Tibial nerve (tissue), 4 donors: ENCODE measurements around the gene CAV3. TPM values are rescaled to one million over a fixed set of nuclear protein-coding genes. Genes with fewer than 3 reads are reported as not detected.

Source experiments
- DNase-seq, 2 donors: peaks; one replicate each; pipeline ENCODE4 v3.0.0-alpha.2; 2019; ENCODE audit warnings: low spot score in 2 of 2
- H3K27ac ChIP-seq, 4 donors: fragments of 200-600 bp; sonication (generic) in 3 of 4; one replicate each; pipeline ENCODE4 v1.5.1; 2017 to 2019; ENCODE audit warnings: mild to moderate bottlenecking in 1 of 4
- H3K27me3 ChIP-seq, 2 donors: fragments of 200-600 bp; sonication (generic) in 1 of 2; one replicate each; pipeline versions ENCODE4 v1.5.1 to v1.6.0; 2017 to 2019
- H3K36me3 ChIP-seq, 3 donors: fragments of 200-600 bp; sonication (generic); one replicate each; pipeline ENCODE4 v1.5.1; 2018 to 2019
- H3K4me1 ChIP-seq, 4 donors: fragments of 200-600 bp; sonication (generic) in 3 of 4; one replicate each; pipeline ENCODE4 v1.5.1; 2017 to 2019
- H3K4me3 ChIP-seq, 4 donors: fragments of 200-600 bp; sonication (generic) in 3 of 4; one replicate each; pipeline ENCODE4 v1.5.1; 2017 to 2019; ENCODE audit warnings: mild to moderate bottlenecking in 1 of 4, moderate library complexity in 1 of 4
- H3K9me3 ChIP-seq, 4 donors: fragments of 200-600 bp; sonication (generic) in 3 of 4; one replicate each; pipeline ENCODE4 v1.5.1; 2017 to 2019
- CTCF ChIP-seq, 5 experiments: fragments of 200-600 bp in 3 of 5; fragments of 450-650 bp in 2 of 5; sonication (generic) in 3 of 5; IDR thresholded peaks; one replicate each; pipeline ENCODE4 v1.5.1; 2016 to 2019; ENCODE audit warnings: antibody characterized with exemption in 5 of 5, mild to moderate bottlenecking in 3 of 5, moderate library complexity in 2 of 5
- EP300 ChIP-seq, 2 donors: sonication (generic); formaldehyde crosslinking; IDR thresholded peaks; one replicate each; pipeline ENCODE4 v1.6.1; 2017; ENCODE audit warnings: antibody characterized with exemption in 2 of 2, mild to moderate bottlenecking in 1 of 2
- POLR2A ChIP-seq, 2 donors: fragments of 450-650 bp; IDR thresholded peaks; one replicate each; pipeline ENCODE4 v1.6.1; 2017; ENCODE audit warnings: antibody characterized with exemption in 2 of 2, mild to moderate bottlenecking in 2 of 2, moderate library complexity in 2 of 2
- WGBS, 2 donors: methylation state at CpG; one replicate each; pipeline ENCODE4 v1.1.5; 2018; 5-methylcytosine and 5-hydroxymethylcytosine counted together
- total RNA-seq, 4 donors: library from RNA; depleted of rRNA; stranded (reverse); fragments of >200 nt; gene quantifications; one replicate each; pipeline ENCODE4 v1.1.0, GENCODE V29; 2016

CAV3 gene
- total RNA-seq, 4 donors from 2014 or later: 0.66 TPM; not detected in 3

GRCh38 chr3:8767667-8768363 is 34.2 kb downstream of the CAV3 start:
- H3K4me3 ChIP-seq: peak overlapping the region in 1 of 4 donors; percentile 25
- peaks cover 0 to 54% of the 10 kb centered on the region in 2 donors for H3K27me3 ChIP-seq
- no peak for DNase-seq
- H3K27ac ChIP-seq: no peak overlapping the region
- H3K9me3 ChIP-seq: no peaks in the 10 kb centered on the region
- WGBS, 2 donors: 9 to 15% methylated on average over 18 to 42 of the region's 74 CpGs
- H3K36me3 ChIP-seq: no peaks in the 10 kb centered on the region
- peaks cover 0 to 29% (median 7%) of the 10 kb centered on the region in 4 donors for H3K4me1 ChIP-seq
- TF ChIP-seq CTCF (IDR thresholded peaks at IDR 0.05): no peak
- no peak for TF ChIP-seq POLR2A (IDR thresholded peaks at IDR 0.05)
- no peak for TF ChIP-seq EP300 (IDR thresholded peaks at IDR 0.05)

GRCh38 chr3:8768364-8769087 is 34.9 kb downstream of the CAV3 start:
- Histone ChIP-seq H3K4me1 (peaks cover 0 to 29% (median 7%) of the 10 kb centered on the region in 4 donors), H3K27ac (no peak overlapping the region), H3K27me3 (peaks cover 0 to 54% of the 10 kb centered on the region in 2 donors), H3K36me3 (no peaks in the 10 kb centered on the region), H3K4me3 (peak overlapping the region in 1 of 4 donors; percentile 42), H3K9me3 (no peaks in the 10 kb centered on the region)
- no peak for TF ChIP-seq EP300 (IDR thresholded peaks at IDR 0.05)
- no peak for TF ChIP-seq CTCF (IDR thresholded peaks at IDR 0.05)
- no peak for TF ChIP-seq POLR2A (IDR thresholded peaks at IDR 0.05)
- DNase-seq: no peak
- WGBS, 2 donors: 14 to 18% methylated on average over 13 to 21 of the region's 36 CpGs

GRCh38 chr3:8769088-8769822 is 35.7 kb downstream of the CAV3 start, which contains the start of gene OXTR:
OXTR (minus strand) TSS chr3:8769613; CDS start chr3:8768187, 1,426 bp downstream.
- TF ChIP-seq CTCF (IDR thresholded peaks at IDR 0.05) (peak; percentile 76 to 98 (median 90)), POLR2A (IDR thresholded peaks at IDR 0.05) (no peak)
- DNase-seq: peak; percentile 17 to 29

GRCh38 chr3:8773941-8774542 is 40.4 kb downstream of the CAV3 start:
- Histone ChIP-seq H3K4me1 (peaks cover 0 to 10% (median 2%) of the 10 kb centered on the region in 4 donors), H3K27ac (no peak overlapping the region), H3K27me3 (peaks cover 0 to 34% of the 10 kb centered on the region in 2 donors), H3K36me3 (no peaks in the 10 kb centered on the region), H3K9me3 (no peaks in the 10 kb centered on the region), H3K4me3 (no peak overlapping the region)
- DNase-seq: no peak
- TF ChIP-seq POLR2A (IDR thresholded peaks at IDR 0.05) (no peak), EP300 (IDR thresholded peaks at IDR 0.05) (no peak)
- WGBS, 2 donors: 66 to 70% methylated on average over 5 of the region's 5 CpGs

More at GRCh38 chr3:8769088-8769822, 35.7 kb downstream of the CAV3 start, which contains the start of gene OXTR:
- Histone ChIP-seq H3K4me3 (peak within 1 kb of the TSS in 2 of 4 donors; percentile 2 to 42), H3K9me3 (no peaks in the 10 kb centered on the region), H3K27me3 (peaks cover 0 to 54% of the 10 kb centered on the region in 2 donors), H3K27ac (no peak within 1 kb of the TSS), H3K36me3 (no peaks in the 10 kb centered on the region), H3K4me1 (peaks cover 0 to 29% (median 7%) of the 10 kb centered on the region in 4 donors)
- 6 to 10% methylated on average over 17 to 43 of the region's 53 CpGs for WGBS, 2 donors

- Histone ChIP-seq H3K4me3 (no peak overlapping the region), H3K27ac (no peak overlapping the region), H3K36me3 (no peaks in the 10 kb centered on the region), H3K27me3 (peaks cover 0 to 23% of the 10 kb centered on the region in 2 donors), H3K9me3 (no peaks in the 10 kb centered on the region), H3K4me1 (no peaks in the 10 kb centered on the region)
- DNase-seq: no peak
- TF ChIP-seq CTCF (IDR thresholded peaks at IDR 0.05) (no peak), EP300 (IDR thresholded peaks at IDR 0.05) (no peak), POLR2A (IDR thresholded peaks at IDR 0.05) (no peak)
- 58 to 70% methylated on average over 5 of the region's 5 CpGs for WGBS, 2 donors
Observed at GRCh38 chr3:8775181-8775580, 41.6 kb downstream of the CAV3 start.
